NCI-H187 treated with DMSO at 0.1 percent for 48 hours (cell line): ENCODE measurements around the gene ADAM19.

Source experiments
- DNase-seq: peaks from one replicate; lab custom pipeline; 2025; lab: John Stamatoyannopoulos, UW

The ADAM19 gene, protein sequence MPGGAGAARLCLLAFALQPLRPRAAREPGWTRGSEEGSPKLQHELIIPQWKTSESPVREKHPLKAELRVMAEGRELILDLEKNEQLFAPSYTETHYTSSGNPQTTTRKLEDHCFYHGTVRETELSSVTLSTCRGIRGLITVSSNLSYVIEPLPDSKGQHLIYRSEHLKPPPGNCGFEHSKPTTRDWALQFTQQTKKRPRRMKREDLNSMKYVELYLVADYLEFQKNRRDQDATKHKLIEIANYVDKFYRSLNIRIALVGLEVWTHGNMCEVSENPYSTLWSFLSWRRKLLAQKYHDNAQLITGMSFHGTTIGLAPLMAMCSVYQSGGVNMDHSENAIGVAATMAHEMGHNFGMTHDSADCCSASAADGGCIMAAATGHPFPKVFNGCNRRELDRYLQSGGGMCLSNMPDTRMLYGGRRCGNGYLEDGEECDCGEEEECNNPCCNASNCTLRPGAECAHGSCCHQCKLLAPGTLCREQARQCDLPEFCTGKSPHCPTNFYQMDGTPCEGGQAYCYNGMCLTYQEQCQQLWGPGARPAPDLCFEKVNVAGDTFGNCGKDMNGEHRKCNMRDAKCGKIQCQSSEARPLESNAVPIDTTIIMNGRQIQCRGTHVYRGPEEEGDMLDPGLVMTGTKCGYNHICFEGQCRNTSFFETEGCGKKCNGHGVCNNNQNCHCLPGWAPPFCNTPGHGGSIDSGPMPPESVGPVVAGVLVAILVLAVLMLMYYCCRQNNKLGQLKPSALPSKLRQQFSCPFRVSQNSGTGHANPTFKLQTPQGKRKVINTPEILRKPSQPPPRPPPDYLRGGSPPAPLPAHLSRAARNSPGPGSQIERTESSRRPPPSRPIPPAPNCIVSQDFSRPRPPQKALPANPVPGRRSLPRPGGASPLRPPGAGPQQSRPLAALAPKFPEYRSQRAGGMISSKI

GRCh38 chr5:157575381-157576020 is at the start of gene ADAM19:
Gene ADAM19 (minus strand): TSS chr5:157575775. CDS start chr5:157575696, 79 bp downstream.
- no peak for DNase-seq

- no peak for DNase-seq
These were observed 48.6 kb upstream of the ADAM19 start for GRCh38 chr5:157624144-157624543.

DNA sequence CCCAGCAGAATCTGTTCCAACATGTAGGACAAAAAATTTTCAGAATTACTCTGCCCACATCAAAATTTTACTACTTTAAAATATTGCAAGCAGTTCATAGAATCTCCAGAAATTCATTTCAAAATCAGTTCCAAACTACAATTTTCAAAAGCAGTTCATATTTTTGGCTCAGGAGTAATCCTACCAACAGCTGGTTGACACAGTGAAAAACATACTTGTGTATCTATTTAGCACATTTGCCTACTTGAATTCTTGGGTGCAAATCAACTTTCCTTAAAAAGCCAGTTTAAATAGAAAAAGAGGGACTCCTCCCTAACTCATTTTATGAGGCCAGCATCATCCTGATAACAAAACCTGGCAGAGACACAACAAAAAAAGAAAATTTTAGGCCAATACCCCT is 45.2 kb upstream of the ADAM19 start:
- no peak for DNase-seq

GRCh38 chr5:157618191-157618765 is 42.7 kb upstream of the ADAM19 start:
- no peak for DNase-seq

DNA sequence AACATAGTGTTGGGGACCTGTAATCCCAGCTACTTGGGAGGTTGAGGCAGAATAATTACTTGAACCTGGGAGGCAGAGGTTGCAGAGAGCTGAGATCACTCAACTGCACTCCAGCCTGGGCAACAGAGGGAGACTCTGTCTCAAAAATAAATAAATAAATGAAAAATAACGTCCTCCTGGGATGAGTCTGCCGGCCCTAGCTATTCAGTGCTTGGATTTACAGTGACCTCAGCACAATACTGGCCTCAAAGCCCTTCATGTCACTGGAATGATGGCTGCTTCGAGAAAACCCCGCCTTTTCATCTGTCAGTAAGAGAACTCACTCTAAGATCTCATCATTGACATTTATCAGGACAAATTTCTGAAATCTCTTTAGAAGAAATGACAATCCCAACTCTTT is 41.2 kb upstream of the ADAM19 start:
- DNase-seq = no peak

DNA sequence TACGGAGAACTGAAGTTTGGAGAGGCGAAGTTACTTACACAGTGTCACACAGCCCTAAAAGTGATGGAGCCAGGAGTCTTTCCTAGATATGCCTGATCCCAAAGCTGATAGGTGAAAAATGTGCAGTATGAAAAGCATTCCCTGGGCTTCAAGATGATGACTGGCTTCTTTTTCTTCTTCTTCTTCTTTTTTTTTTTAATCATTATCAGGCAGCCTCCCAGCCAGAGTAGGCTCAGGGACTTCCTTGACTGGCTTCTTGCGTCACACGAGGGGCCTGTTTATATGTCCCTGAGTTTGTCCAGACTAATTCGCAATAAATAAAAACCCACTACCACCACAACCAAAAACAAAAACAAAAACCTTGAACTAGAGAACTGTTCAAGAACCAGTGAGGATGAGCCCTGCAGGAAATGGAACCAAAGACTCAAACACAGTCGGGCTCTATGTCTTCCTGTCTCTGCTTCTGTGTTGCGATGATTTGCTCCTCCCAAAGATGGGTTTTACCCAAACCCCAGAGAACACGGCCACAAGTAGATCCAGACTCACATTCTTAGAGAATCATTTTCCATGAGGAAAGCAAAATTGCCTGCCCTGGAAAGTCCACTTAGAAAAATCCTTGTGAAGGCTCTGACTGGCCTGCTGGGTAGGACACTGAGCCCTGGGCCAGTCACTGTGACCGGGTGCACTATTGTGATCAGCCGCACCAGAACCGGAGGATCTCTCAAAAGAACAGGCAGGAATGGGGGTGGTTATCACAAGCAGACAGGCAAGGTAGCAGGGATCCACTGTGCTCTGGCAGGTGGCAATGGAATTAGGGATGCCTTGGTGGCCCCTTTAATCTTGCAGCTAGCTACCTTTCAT is 38.0 kb upstream of the ADAM19 start:
- no peak for DNase-seq

GRCh38 chr5:157612581-157612980 is 37.0 kb upstream of the ADAM19 start:
- DNase-seq = no peak

GRCh38 chr5:157611571-157612476 is 36.2 kb upstream of the ADAM19 start:
- peak; percentile 78 for DNase-seq

- no peak for DNase-seq
These were observed 35.4 kb upstream of the ADAM19 start for GRCh38 chr5:157610990-157611389.

- no peak for DNase-seq
These were observed 33.5 kb upstream of the ADAM19 start for GRCh38 chr5:157608972-157609565.

- no peak for DNase-seq
These were observed 32.0 kb upstream of the ADAM19 start for GRCh38 chr5:157607371-157608161.

GRCh38 chr5:157606046-157606445 is 30.5 kb upstream of the ADAM19 start:
- no peak for DNase-seq

DNA sequence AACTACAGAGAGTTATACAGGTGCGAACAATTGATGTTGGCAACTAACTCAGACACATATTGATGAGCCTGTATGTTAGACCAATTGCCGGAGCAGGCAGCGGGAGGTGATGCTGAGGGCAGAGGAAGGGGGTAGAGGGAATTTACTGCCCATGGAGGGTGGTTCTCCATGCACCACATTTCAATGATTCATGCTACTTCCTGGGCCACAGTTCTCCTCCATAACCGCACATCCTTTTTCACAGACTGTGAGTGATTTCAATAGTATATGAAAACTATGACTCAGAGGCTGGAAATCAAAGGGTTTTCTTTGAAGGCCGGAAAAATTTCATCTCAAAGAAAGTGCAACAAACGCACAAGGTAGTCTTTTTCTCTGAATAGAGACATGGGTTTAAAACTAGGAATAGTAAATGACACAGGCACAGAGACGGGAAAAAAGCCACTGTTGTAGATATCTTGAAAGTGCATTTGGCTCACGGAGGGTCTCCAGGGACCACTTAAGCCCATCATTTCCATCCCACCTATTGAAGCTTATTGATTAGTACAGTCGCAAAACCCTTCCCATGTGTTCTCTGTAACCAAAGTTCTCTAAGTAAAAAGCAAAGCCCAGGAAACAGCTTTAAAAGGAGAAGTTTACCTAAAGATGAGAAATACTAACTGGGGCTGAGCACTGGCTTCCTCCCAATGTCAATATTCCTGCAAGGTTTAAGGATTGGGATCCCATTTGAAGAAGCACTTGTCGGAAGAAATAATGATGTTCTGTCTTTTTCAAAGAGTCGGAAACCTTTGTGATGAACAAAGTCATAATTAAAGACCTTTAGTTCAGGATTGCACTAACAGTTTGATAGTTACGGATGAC is 28.0 kb upstream of the ADAM19 start:
- DNase-seq = no peak

DNA sequence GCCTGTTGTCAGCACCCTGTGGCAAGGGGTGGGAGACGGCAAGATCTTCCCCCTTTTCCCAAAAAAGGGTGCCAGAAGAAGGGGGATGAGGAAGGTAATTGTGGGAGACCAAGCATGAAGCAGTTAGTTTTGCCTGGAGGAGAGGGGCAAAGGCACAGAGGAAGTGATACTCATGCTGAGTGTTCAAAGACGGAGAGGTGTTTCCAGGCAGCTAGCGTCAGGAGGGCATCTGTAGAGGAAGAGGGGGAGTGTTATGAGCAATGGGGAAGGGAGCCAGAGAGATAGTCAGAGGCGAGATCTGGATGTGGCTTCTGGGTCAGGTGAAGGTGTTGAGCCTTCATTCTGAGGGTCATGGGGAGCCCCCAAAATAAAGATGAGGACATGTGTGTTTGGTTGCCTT is 26.9 kb upstream of the ADAM19 start:
- no peak for DNase-seq

DNA sequence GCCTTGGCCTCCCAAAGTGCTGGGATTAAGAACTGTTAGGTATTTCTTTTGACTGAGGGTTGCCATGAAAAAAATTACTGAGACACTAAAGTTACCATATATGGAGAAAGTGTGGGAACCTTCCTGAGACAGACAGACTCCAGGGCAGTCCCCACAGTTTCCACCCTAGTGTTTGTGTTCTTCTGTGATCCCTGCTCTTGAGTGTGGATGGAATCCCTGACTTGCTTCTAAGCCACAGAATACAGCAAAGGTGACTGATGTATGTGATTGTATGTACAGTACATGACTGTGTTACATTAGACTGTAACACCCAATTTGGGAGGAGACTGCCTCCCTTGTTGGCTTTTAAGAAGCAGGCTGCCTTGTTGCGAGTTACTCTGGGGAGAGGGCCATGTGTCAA is 24.7 kb upstream of the ADAM19 start:
- no peak for DNase-seq

GRCh38 chr5:157599565-157599964 is 24.0 kb upstream of the ADAM19 start:
- DNase-seq = no peak

GRCh38 chr5:157598350-157598936 is 22.9 kb upstream of the ADAM19 start:
- no peak for DNase-seq

DNA sequence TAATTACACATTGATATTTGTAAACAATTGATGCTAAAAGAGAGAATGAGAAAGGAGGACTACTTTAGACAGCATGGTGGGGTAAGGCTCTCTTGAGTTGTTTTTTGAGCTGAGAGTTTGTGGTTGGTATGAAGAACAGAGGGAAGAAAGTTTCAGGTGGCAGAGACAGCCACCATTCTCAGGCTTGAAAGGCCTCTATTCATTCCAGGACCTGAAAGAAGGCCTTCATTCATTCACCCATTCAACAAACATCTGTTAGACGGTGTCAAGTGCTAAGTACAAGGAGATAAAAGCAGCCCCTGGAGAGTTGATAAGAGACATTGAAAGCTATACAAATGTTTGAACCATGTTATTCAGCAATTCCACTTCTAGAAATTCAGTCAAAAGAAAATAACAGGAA is 21.7 kb upstream of the ADAM19 start:
- peak; percentile 9 for DNase-seq
